OCI-LY3 (cell line): Measurements from ENCODE around the gene PDE4DIP.
"Not testable (repeated sequence)": the region's sequence is repeated elsewhere in the genome, so short reads cannot be mapped to it uniquely, and the experiment has no call there.

Source experiments
- H2AFZ ChIP-seq: fragments of 200-600, 300-600 bp; shearing (Covaris generic); 2 replicates; pipeline ENCODE4 v1.6.0; 2014; ENCODE audit warnings: antibody characterized with exemption, low read depth, low read length
- H3K27ac ChIP-seq: fragments of 200-600, 300-600 bp; sonication (generic); 2 replicates; pipeline ENCODE4 v1.5.1; 2014; ENCODE audit warnings: mild to moderate bottlenecking, low read length, moderate library complexity, mixed read lengths
- H3K27me3 ChIP-seq: fragments of 200-600, 300-600 bp; sonication (generic); 2 replicates; pipeline ENCODE4 v1.6.1; 2014; ENCODE audit warnings: low read depth, low read length, mixed read lengths
- H3K36me3 ChIP-seq: fragments of 200-600, 300-600 bp; sonication (generic); replicated peaks from 2 replicates; pipeline ENCODE3; 2014; ENCODE audit warnings: low read depth, low read length, mixed read lengths
- H3K4me1 ChIP-seq: fragments of 300-600, 200-600 bp; sonication (generic); 2 replicates; pipeline ENCODE4 v1.6.1; 2014; ENCODE audit warnings: low read length, mixed read lengths
- H3K4me2 ChIP-seq: fragments of 200-600, 300-600 bp; sonication (generic); 2 replicates; pipeline ENCODE4 v1.6.1; 2014; ENCODE audit warnings: low read length, mixed read lengths
- H3K4me3 ChIP-seq: fragments of 300-600, 200-600 bp; sonication (generic); 2 replicates; pipeline ENCODE4 v1.5.1; 2014; ENCODE audit warnings: antibody characterized with exemption, mild to moderate bottlenecking, low read length, moderate library complexity
- H3K79me2 ChIP-seq: fragments of 300-600, 200-600 bp; shearing (Covaris generic); 2 replicates; pipeline ENCODE4 v1.6.1; 2014; ENCODE audit warnings: mild to moderate bottlenecking, low read length, mixed read lengths
- H3K9ac ChIP-seq: fragments of 300-600, 200-600 bp; shearing (Covaris generic); 2 replicates; pipeline ENCODE4 v1.6.0; 2014; ENCODE audit warnings: mild to moderate bottlenecking, low read length, moderate library complexity
- H3K9me3 ChIP-seq: fragments of 200-600, 300-600 bp; shearing (Covaris generic); 2 replicates; pipeline ENCODE4 v1.6.1; 2014; ENCODE audit warnings: low read length, mixed read lengths; ENCODE audit not compliant: insufficient read depth
- H4K20me1 ChIP-seq: fragments of 200-600, 300-600 bp; sonication (generic); 2 replicates; pipeline ENCODE4 v1.6.1; 2016; ENCODE audit warnings: low read length, mixed read lengths; ENCODE audit not compliant: insufficient read depth

Gene PDE4DIP

DNA sequence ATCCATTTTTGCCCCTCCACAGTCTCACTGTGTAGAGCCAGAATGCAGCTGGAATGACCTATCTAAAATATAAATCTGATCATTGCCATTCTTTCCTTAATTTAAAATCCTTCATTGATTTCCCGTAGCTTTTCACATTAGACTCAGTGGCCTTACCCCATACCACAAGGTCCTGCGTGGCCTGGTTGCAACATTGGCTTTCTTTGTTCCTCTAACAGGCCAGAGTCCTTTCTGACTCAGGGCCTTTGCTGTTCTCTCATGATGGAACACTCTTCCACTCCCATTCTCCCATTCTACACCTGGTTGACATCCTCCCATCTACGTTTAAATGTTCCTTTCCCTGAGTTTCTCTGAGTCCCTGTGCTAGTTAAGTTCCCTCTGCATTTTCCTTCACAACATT is 18.4 kb downstream of the PDE4DIP start:
- not testable (repeated sequence) for H3K4me1 ChIP-seq, H3K27me3 ChIP-seq, H3K4me3 ChIP-seq, H3K9me3 ChIP-seq, H3K36me3 ChIP-seq, H3K4me2 ChIP-seq, H2AFZ ChIP-seq, H3K79me2 ChIP-seq, H4K20me1 ChIP-seq, H3K27ac ChIP-seq, H3K9ac ChIP-seq

DNA sequence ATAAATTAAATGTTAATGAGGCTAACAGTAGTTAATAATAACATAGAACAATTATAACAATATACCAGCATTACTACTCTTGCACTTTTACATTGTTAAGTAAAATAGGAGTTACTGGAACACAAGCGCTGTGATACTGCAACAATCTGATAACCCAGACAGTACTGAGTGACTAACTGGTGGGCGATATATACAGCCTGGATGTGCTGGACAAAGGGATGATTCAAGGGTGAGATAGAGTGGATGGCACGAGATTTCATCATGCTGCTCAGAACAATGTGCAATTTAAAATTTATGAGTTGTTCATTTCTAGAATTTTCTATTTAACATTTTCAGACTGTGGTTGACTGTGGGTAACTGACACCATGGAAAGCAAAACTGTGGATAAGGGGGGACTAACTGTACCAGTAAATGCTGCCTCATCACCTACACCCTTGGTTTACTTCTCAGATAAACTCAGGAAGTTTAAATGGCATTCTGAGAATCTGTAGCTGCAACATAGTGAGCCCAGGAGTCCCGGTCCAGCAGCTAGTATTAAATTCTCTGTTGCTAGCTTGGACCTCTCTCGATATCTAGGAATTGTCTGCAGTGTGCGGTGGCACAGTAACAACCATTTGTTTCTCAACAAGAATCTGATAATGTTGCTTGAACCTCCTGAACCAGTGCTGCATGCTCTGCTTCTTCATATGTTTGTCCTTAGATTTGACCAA is 24.9 kb downstream of the PDE4DIP start:
- H2AFZ ChIP-seq, H4K20me1 ChIP-seq, H3K4me3 ChIP-seq, H3K4me1 ChIP-seq, H3K4me2 ChIP-seq, H3K36me3 ChIP-seq, H3K9me3 ChIP-seq, H3K9ac ChIP-seq, H3K27me3 ChIP-seq, H3K27ac ChIP-seq, H3K79me2 ChIP-seq: not testable (repeated sequence)

DNA sequence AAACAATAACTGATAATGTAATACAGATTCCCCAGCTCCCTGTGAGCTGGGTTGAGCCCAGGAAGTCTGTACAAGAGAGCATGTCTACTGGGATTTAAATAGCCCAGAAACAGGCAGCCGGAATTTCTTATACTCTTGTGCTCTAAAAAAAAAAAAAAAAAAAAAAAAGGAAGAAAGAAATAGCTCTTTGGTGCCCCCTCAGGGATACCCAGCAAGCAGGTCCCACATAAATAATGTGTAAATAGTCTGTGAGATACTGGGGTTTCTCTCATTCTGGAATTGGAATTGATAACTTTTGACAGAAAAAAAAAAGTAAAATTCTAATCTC is 25.4 kb downstream of the PDE4DIP start:
- not testable (repeated sequence) for H3K27ac ChIP-seq, H3K79me2 ChIP-seq, H3K9me3 ChIP-seq, H3K4me1 ChIP-seq, H3K4me2 ChIP-seq, H3K9ac ChIP-seq, H3K4me3 ChIP-seq, H2AFZ ChIP-seq, H3K36me3 ChIP-seq, H3K27me3 ChIP-seq, H4K20me1 ChIP-seq

DNA sequence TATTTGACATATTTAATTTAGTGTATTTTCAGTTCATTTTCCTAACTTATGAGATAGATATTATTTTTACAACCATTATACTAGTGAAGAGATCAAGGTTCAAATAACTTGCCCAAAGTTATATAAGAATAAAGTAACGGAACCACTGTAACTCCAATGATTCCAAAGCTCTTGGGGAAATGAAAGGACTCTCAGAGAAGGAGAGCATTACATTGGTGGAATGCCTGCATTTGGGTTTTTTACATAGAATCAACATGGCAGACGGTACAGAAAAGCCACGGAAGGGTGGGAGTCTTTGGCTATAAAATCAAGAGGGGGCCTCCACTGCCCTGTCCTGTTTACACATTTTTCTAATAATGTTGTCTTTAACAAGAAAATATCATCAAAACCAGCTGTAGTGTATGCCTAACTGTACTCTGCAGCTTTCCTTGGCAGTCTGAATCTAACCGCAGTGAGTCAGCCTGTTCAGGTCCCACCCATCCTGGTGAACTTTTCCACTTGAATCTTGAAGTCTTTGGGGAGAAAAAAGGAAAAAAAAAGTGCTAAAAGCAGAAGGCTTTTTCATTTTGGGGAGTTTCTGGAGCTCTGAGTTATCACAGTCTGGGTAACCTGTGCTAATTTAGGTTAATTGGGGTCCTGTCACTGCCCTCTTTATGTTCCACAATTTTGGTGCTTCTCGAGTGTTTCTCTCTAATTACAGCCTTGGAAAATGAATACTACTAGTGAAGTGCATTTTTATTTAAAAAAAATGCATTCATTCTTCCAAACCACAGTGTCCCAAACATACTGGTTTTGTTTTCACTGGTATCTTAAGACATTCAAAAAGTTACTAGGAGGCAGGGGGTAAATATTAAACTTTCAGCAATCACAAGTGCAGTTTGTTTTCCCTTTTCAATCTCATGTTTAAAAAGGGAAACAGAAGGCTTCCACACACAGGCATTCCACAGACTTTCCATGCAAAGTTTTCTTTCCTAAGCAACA is 30.5 kb downstream of the PDE4DIP start:
- not testable (repeated sequence) for H3K9me3 ChIP-seq, H2AFZ ChIP-seq, H3K27me3 ChIP-seq, H3K4me2 ChIP-seq, H4K20me1 ChIP-seq, H3K4me3 ChIP-seq, H3K9ac ChIP-seq, H3K36me3 ChIP-seq, H3K27ac ChIP-seq, H3K79me2 ChIP-seq, H3K4me1 ChIP-seq

DNA sequence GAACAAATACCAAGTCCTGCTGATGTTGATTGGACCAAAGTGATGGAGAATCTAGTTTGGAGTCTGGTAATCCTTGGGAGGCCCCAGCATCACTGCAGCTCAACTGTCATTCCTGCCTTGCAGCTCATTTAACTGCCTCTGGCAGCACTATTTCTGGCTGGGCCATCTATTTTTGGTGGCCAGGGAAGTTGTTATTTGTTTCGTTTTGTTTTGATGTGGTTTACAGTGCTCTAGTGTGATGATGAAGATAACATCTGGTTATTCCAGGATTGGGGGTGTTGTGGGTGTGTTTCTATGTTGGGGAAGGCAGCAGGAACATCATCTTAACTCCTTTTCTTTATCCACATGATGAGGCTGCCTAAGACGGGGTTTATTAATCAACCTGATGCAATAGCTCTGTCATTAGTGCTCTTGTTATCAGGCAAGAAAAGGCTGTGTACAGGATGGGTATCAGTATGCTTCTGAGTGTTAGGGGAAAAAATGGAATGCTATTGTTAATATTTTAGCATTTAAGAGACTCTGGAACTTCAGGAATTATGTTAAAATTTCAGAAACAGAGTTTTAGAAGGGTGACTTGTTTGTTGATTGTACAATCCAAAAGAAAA is 35.7 kb downstream of the PDE4DIP start:
- H3K36me3 ChIP-seq, H3K27ac ChIP-seq, H3K9me3 ChIP-seq, H3K79me2 ChIP-seq, H3K9ac ChIP-seq, H3K4me2 ChIP-seq, H2AFZ ChIP-seq, H3K27me3 ChIP-seq, H4K20me1 ChIP-seq, H3K4me3 ChIP-seq, H3K4me1 ChIP-seq: not testable (repeated sequence)

DNA sequence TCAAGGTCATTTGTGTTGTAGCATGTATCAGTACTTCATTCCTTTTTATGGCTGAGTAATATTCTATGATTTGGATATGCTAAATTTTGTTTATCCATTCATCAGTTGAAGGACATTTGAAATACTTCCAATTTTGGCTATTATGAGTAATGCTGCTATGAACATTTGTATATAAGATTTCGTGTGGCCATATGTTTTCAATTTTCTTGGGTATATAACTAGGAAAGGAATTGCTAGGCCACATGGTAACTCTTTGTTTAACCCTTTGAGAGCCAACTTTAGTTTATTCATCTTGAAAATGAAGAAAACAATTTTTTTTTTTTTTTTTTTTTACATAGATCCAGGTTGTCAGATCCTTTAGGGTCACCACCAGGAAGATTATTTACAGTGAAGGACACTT is 37.0 kb downstream of the PDE4DIP start:
- H3K27ac ChIP-seq, H3K4me2 ChIP-seq, H3K9me3 ChIP-seq, H3K79me2 ChIP-seq, H3K4me1 ChIP-seq, H2AFZ ChIP-seq, H4K20me1 ChIP-seq, H3K27me3 ChIP-seq, H3K4me3 ChIP-seq, H3K36me3 ChIP-seq, H3K9ac ChIP-seq: not testable (repeated sequence)

DNA sequence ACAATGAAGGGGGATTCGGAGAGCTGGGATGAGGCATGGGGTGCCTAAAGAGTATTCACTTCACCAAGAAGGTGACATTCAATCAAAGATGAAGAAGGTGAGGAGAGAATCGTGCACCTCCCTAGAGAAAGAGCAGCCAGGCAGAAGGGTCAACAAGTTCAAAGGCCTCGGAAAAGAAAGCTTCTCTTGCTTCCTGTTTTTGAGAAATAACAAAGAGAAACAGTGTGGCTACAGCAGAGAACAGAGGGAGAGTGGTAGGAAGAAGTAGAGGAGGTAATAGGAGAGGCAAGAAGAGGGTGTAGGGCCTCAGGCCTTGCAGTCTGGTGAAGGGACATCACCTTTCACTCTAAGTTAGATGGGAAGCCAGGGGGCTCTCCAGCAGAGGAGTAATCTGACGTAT is 41.0 kb downstream of the PDE4DIP start:
- H2AFZ ChIP-seq, H3K79me2 ChIP-seq, H3K9ac ChIP-seq, H3K27me3 ChIP-seq, H3K4me1 ChIP-seq, H3K27ac ChIP-seq, H3K9me3 ChIP-seq, H4K20me1 ChIP-seq, H3K4me3 ChIP-seq, H3K4me2 ChIP-seq, H3K36me3 ChIP-seq: not testable (repeated sequence)

DNA sequence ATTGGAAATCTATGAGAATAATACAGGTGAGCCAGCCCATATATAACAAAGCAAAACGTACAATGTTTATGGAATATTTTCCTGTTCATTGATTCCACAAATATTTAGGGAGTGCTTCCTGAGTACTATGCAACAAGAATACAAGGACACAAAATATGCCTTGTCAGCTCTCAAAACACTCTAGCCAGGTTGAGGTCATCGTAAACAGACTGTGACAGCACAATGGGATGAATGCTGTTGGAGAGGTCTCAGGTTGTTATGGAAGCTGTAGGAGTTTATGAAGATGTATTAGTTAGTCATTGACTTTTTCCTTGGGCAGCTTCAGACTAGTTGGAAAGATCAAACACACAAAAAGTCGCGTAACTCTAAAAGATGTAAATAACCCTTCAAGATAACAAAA is 42.1 kb downstream of the PDE4DIP start:
- H4K20me1 ChIP-seq, H3K27ac ChIP-seq, H3K9ac ChIP-seq, H3K4me1 ChIP-seq, H3K27me3 ChIP-seq, H3K4me2 ChIP-seq, H3K9me3 ChIP-seq, H2AFZ ChIP-seq, H3K36me3 ChIP-seq, H3K4me3 ChIP-seq, H3K79me2 ChIP-seq: not testable (repeated sequence)

DNA sequence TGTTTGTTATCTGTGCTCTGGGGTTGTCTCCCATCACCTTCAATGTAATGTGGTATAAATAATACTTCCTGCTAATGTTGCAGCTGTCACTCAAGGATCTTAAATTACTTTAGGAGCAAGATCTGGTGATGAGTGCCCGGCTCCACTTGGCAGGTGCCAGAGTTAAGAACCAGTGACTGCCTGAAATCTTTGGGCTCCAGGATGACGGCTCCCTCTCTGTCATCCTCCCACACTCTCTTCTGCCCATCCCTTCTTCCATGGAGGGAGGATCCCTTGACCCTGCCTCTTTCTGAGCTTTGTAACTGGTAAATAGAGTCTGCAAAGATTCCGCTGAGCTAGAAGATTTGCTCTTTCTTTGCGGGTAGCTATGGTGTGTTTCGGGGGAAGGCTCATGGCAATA is 44.4 kb downstream of the PDE4DIP start:
- H3K4me3 ChIP-seq, H3K9ac ChIP-seq, H3K27me3 ChIP-seq, H3K36me3 ChIP-seq, H3K4me1 ChIP-seq, H4K20me1 ChIP-seq, H2AFZ ChIP-seq, H3K9me3 ChIP-seq, H3K27ac ChIP-seq, H3K79me2 ChIP-seq, H3K4me2 ChIP-seq: not testable (repeated sequence)
